ENCODE measurements around the gene CRTAC1. TPM values are rescaled to one million over a fixed set of nuclear protein-coding genes. Genes with fewer than 3 reads are reported as not detected.

The CRTAC1 gene
- total and polyA plus RNA-seq, 9 of the 15 experiments (the other 6 are each of a cell fraction or from before 2014, with no cell fraction given): not detected

DNA sequence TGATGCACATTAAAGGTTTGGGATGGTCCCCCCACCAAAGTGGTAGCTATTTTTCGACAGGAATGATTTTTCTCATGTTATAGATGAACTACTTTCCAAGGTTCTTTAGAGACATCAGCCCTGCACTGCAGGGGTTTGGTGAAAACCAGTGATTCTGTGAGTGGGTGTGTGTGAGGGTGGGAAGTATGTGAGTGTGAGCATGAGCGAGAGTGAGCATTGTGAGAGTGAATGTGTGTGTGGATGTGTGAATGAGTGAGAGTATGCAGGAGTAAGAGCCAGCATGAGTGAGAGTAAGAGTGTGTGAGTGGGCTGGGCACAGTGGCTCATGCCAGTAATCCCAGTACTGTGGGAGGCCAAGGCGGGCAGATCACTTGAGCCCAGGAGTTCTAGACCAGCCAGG is 105.7 kb downstream of the CRTAC1 start:
- H3K4me3 ChIP-seq: no peak overlapping the region
- no peak overlapping the region for H3K4me2 ChIP-seq (ENCODE audit: insufficient read depth, low read length)
- no peak overlapping the region for H2AFZ ChIP-seq (ENCODE audit: low read depth, low read length)
- no peaks in the 10 kb centered on the region for H3K9me3 ChIP-seq (replicated peaks; ENCODE audit: control insufficient read depth, insufficient read depth, low read depth, low read length)
- no peaks in the 10 kb centered on the region for H3K36me3 ChIP-seq (ENCODE audit: control insufficient read depth, insufficient read depth, low read length)
- H3K79me2 ChIP-seq (ENCODE audit: control insufficient read depth, insufficient read depth, low read length): no peaks in the 10 kb centered on the region
- intact Hi-C loops (cut with micrococcal nuclease): no loop called here
- H3K9me1 ChIP-seq (ENCODE audit: control insufficient read depth, insufficient read depth, low read length): no peaks in the 10 kb centered on the region
- ChIA-PET CTCF (ENCODE audit: low intra/inter-chr PET ratio) (no interaction called here), POLR2A (no interaction called here)
- no peaks in the 10 kb centered on the region; a peak in 1 of 5 replicates for H3K4me1 ChIP-seq (replicated peaks in 1 of 2; ENCODE audit: control insufficient read depth in 2 of 2, insufficient read depth in 2 of 2, low read length in 2 of 2)
- H3K27me3 ChIP-seq (ENCODE audit: control insufficient read depth in 2 of 2, insufficient read depth in 2 of 2, low read length in 2 of 2): peaks cover 0 to 63% of the 10 kb centered on the region in 2 experiments; a peak in 2 of 5 replicates
- in situ Hi-C loops (cut with MboI): loop anchor here (25.0 kb wide), 1 partner anchor 388 kb away; no protein-coding TSS in a partner anchor
- ATAC-seq (no peak), DNase-seq (ENCODE audit: extremely low read depth in 1 of 4, low spot score in 3 of 4) (no peak), FAIRE-seq (no peak)
- no peak overlapping the region for H3K9ac ChIP-seq (ENCODE audit: insufficient read depth in 1 of 2, low read depth in 2 of 2, low read length in 2 of 2)
- TF ChIP-seq, protein P1, sequence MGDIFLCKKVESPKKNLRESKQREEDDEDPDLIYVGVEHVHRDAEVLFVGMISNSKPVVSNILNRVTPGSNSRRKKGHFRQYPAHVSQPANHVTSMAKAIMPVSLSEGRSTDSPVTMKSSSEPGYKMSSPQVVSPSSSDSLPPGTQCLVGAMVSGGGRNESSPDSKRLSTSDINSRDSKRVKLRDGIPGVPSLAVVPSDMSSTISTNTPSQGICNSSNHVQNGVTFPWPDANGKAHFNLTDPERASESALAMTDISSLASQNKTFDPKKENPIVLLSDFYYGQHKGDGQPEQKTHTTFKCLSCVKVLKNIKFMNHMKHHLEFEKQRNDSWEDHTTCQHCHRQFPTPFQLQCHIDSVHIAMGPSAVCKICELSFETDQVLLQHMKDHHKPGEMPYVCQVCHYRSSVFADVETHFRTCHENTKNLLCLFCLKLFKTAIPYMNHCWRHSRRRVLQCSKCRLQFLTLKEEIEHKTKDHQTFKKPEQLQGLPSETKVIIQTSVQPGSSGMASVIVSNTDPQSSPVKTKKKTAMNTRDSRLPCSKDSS (IDR thresholded peaks at IDR 0.05; ENCODE audit: low read depth, partially characterized antibody): no peak
- no peak for TF ChIP-seq SRSF9 (IDR thresholded peaks at IDR 0.05; ENCODE audit: borderline replicate concordance, low read depth, low read length)
- H4K20me1 ChIP-seq (replicated peaks; ENCODE audit: control insufficient read depth, insufficient read depth, low read length): no peaks in the 10 kb centered on the region
- no peak overlapping the region for H3K27ac ChIP-seq (ENCODE audit: extremely low read depth, low read depth, low read length)
- BruUV-seq (replicated peaks): no TSS peak
- whole genome bisulfite sequencing (ENCODE audit: insufficient coverage, low coverage, missing lambda C conversion rate): 0% methylated on average over 3 of the region's 3 CpGs

DNA sequence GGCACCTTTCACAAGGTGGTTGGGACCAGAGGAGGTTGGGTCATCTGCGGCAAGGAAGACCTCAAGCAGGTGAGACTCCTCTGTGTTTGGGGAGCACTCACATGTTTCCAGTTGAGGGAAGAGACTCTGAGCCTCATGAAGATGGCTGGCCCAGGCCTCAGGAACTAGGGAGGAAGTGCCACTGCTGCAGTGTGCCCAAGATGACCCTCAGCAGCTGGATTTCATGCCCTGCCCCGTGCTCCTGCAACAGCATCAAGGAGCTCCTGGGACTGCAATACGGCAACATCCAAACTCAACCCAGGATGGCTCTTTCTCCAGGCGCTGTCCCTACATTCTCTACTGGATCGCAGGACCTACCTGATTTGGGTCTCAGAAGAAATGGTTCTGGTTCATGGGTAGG is 106.9 kb downstream of the CRTAC1 start:
- ChIA-PET CTCF (ENCODE audit: low intra/inter-chr PET ratio) (no interaction called here), POLR2A (interaction anchor here (1.0 kb wide), 1 partner anchor 118 kb away, joined by 3 read pairs; no protein-coding TSS in a partner anchor)
- no peaks in the 10 kb centered on the region for H3K9me1 ChIP-seq (ENCODE audit: control insufficient read depth, insufficient read depth, low read length)
- no peak for FAIRE-seq
- H3K27me3 ChIP-seq (ENCODE audit: control insufficient read depth in 2 of 2, insufficient read depth in 2 of 2, low read length in 2 of 2): peaks cover 0 to 62% of the 10 kb centered on the region in 2 experiments; a peak in 2 of 5 replicates
- intact Hi-C loops (cut with micrococcal nuclease) (no loop called here), in situ Hi-C loops (cut with MboI) (loop anchor here (25.0 kb wide), 1 partner anchor 389 kb away; no protein-coding TSS in a partner anchor)
- H3K27ac ChIP-seq (ENCODE audit: extremely low read depth, low read depth, low read length): no peak overlapping the region
- no peaks in the 10 kb centered on the region for H3K9me3 ChIP-seq (replicated peaks; ENCODE audit: control insufficient read depth, insufficient read depth, low read depth, low read length)
- no peak for ATAC-seq
- H4K20me1 ChIP-seq (replicated peaks; ENCODE audit: control insufficient read depth, insufficient read depth, low read length): no peaks in the 10 kb centered on the region
- H3K4me1 ChIP-seq (replicated peaks in 1 of 2; ENCODE audit: control insufficient read depth in 2 of 2, insufficient read depth in 2 of 2, low read length in 2 of 2): no peaks in the 10 kb centered on the region; a peak in 1 of 5 replicates
- no peak for TF ChIP-seq NFIC (IDR thresholded peaks at IDR 0.05)
- TF ChIP-seq, protein P2, sequence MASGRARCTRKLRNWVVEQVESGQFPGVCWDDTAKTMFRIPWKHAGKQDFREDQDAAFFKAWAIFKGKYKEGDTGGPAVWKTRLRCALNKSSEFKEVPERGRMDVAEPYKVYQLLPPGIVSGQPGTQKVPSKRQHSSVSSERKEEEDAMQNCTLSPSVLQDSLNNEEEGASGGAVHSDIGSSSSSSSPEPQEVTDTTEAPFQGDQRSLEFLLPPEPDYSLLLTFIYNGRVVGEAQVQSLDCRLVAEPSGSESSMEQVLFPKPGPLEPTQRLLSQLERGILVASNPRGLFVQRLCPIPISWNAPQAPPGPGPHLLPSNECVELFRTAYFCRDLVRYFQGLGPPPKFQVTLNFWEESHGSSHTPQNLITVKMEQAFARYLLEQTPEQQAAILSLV (tag; IDR thresholded peaks at IDR 0.05): no peak
- TF ChIP-seq EHMT2 (IDR thresholded peaks at IDR 0.05): no peak
- no peak for TF ChIP-seq TEAD2 (tag; IDR thresholded peaks at IDR 0.05)
- no peak for TF ChIP-seq NR1H2 (CRISPR knock-in tag; IDR thresholded peaks at IDR 0.05)
- TF ChIP-seq FOXK2 (conservative IDR thresholded peaks at IDR 0.05 in 1 of 2, IDR thresholded peaks at IDR 0.05 in 1 of 2; ENCODE audit: low read depth in 2 of 2): no peak
- no peak for TF ChIP-seq LCOR (CRISPR knock-in tag; IDR thresholded peaks at IDR 0.05)
- no peak for TF ChIP-seq RBM22 (IDR thresholded peaks at IDR 0.05; ENCODE audit: low read depth, low read length, poor library complexity, severe bottlenecking)
- no peak for TF ChIP-seq JUND (IDR thresholded peaks at IDR 0.05; ENCODE audit: borderline replicate concordance, low read depth, low read length)
- TF ChIP-seq JUND (tag; IDR thresholded peaks at IDR 0.05; ENCODE audit: borderline replicate concordance, low read depth, low read length): no peak
- no peaks in the 10 kb centered on the region for H3K79me2 ChIP-seq (ENCODE audit: control insufficient read depth, insufficient read depth, low read length)
- H3K9ac ChIP-seq (ENCODE audit: insufficient read depth in 1 of 2, low read depth in 2 of 2, low read length in 2 of 2): no peak overlapping the region
- 13% methylated on average over 4 of the region's 5 CpGs for WGBS (ENCODE audit: insufficient coverage, low coverage, missing lambda C conversion rate)
- H2AFZ ChIP-seq (ENCODE audit: low read depth, low read length): no peak overlapping the region
- no peak overlapping the region for H3K4me2 ChIP-seq (ENCODE audit: insufficient read depth, low read length)
- DNase-seq (ENCODE audit: extremely low read depth in 1 of 4, low spot score in 3 of 4): no peak
- H3K36me3 ChIP-seq (ENCODE audit: control insufficient read depth, insufficient read depth, low read length): no peaks in the 10 kb centered on the region
- BruUV-seq (replicated peaks): no TSS peak
- H3K4me3 ChIP-seq: no peak overlapping the region
